DMS153 (cell line): ENCODE results near the gene SH3PXD2B.
"Not testable (repeated sequence)": the region's sequence is repeated elsewhere in the genome, so short reads cannot be mapped to it uniquely, and the experiment has no call there.

Source experiments
- DNase-seq: peaks from one replicate; lab custom pipeline; 2025; lab: John Stamatoyannopoulos, UW

SH3PXD2B gene

GRCh38 chr5:172417983-172418630 is 36.2 kb downstream of the SH3PXD2B start:
- DNase-seq, result no peak

- no peak for DNase-seq
These were observed 37.0 kb downstream of the SH3PXD2B start for GRCh38 chr5:172417130-172417841.

- no peak for DNase-seq
These were observed 38.7 kb downstream of the SH3PXD2B start for GRCh38 chr5:172415362-172416275.

GRCh38 chr5:172414531-172415361 is 39.6 kb downstream of the SH3PXD2B start:
- no peak for DNase-seq

GRCh38 chr5:172413601-172414171 is 40.6 kb downstream of the SH3PXD2B start:
- no peak for DNase-seq

GRCh38 chr5:172412724-172413286 is 41.5 kb downstream of the SH3PXD2B start:
- DNase-seq, result no peak

GRCh38 chr5:172411484-172412072 is 42.7 kb downstream of the SH3PXD2B start:
- peak; percentile 2 for DNase-seq

- DNase-seq, result no peak
These were observed 43.5 kb downstream of the SH3PXD2B start for GRCh38 chr5:172410662-172411483.

GRCh38 chr5:172410160-172410559 is 44.2 kb downstream of the SH3PXD2B start:
- DNase-seq, result no peak

- DNase-seq, result not testable (repeated sequence)
These were observed 44.8 kb downstream of the SH3PXD2B start for GRCh38 chr5:172409477-172409876.

GRCh38 chr5:172407822-172408221 is 46.5 kb downstream of the SH3PXD2B start:
- no peak for DNase-seq

- no peak for DNase-seq
These were observed 47.1 kb downstream of the SH3PXD2B start for GRCh38 chr5:172407241-172407691.

GRCh38 chr5:172405226-172406107 is 48.9 kb downstream of the SH3PXD2B start:
- DNase-seq, result no peak

- DNase-seq, result no peak
These were observed 49.6 kb downstream of the SH3PXD2B start for GRCh38 chr5:172404746-172405145.

GRCh38 chr5:172403817-172404216 is 50.5 kb downstream of the SH3PXD2B start:
- DNase-seq, result no peak

- DNase-seq, result no peak
These were observed 51.0 kb downstream of the SH3PXD2B start for GRCh38 chr5:172403189-172403796.

GRCh38 chr5:172402531-172403188 is 51.7 kb downstream of the SH3PXD2B start:
- DNase-seq, result no peak

GRCh38 chr5:172402031-172402430 is 52.3 kb downstream of the SH3PXD2B start:
- not testable (repeated sequence) for DNase-seq
